Endothelial cell of hepatic sinusoid (primary cell): ENCODE measurements around the gene MYBPC3.

Experiments used
- in situ Hi-C: cut with HindIII; loops from 2 replicates; pipeline ENCODE4 v1.10.0; 2017; ENCODE audit warnings: low sequenced_read_pairs

MYBPC3 gene

GRCh38 chr11:47340980-47341775, 11.3 kb downstream of the MYBPC3 start:
- in situ Hi-C loops = no loop called here

DNA sequence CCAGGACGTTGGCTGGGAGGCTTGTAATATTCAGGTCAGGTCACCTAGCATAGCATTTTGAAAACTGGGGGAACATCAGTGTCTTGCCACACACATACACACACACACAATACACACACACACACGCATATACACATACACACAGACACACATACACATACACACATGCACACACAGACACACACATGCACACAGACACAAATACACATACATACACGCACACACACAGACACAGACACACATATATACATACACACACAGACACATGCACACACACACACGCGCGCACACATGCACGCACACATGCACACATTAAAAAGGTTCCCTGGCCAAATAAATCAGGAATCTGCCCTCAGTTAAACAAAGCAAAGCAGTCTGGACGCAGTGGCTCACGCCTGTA, 12.5 kb downstream of the MYBPC3 start:
- in situ Hi-C loops = no loop called here

DNA sequence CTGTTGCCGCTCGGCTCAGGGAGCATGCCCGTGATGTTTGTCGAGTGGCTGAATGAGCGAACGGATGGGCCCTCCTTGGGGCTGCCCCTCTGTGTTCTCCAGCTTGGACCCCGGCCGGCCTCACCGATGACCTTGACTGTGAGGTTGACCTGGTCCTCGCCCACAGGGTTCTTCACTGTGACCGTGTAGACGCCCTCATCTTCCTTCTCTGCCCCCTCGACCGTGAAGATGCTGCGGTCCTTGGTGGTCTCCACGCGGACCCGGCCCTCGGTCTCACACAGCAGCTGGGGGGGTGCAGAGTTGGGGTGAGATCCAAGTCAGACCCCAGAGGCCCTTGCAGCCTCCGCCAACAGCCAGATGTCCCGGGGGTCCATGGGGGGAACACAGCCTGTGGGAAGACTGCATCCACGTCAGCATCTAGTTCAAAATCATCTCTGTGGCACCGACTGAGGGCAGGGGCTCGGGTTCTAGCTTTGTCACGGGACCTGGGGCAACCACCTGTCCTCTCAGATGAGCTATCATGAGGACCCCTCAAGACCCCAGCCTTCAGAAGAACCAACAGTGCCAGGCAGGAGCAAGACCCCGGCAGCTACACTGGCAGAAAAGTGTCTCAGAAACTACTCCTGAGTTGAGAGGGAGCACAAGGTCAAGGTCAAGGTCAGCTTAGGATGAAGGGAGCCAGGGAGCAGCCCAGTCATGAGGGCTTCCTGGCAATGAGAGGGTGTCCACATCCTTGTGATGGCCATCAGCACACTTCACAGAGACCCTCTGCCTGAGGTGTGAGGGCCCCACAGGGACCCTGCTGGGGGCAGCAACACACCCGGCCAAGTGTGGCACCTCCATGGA, 13.9 kb downstream of the MYBPC3 start:
- in situ Hi-C loops = no loop called here

DNA sequence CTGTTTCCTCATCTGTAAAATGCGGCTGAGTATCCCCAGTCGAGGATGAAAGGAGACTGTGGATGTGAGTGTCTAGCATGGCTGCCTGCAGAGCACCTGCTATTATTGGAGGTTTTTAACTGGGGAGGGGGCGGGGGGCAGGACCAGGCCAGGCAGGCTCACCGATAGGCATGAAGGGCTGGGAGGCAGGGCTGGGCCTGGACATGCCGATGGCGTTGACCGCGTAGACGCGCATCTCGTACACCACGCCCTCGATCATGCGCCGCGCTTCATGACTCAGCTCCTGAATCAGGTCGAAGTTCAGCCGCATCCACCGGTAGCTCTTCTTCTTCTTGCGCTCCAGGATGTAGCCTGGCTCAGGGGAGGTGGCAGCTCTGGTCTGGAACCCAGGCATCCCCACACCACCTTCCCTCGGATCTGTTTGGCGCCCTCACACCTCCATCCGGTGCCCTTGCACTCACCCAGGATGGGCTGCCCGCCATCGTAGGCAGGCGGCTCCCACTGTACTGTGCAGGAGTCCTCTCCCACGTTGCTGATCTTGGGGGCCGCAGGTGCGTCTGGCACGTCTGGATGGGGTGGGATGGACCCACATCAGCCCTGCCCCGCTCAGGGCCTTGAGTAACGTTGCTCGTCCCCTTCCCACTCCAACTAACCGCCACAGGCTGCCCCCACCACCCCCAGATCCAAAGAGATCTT, 15.1 kb downstream of the MYBPC3 start:
- in situ Hi-C loops = no loop called here

DNA sequence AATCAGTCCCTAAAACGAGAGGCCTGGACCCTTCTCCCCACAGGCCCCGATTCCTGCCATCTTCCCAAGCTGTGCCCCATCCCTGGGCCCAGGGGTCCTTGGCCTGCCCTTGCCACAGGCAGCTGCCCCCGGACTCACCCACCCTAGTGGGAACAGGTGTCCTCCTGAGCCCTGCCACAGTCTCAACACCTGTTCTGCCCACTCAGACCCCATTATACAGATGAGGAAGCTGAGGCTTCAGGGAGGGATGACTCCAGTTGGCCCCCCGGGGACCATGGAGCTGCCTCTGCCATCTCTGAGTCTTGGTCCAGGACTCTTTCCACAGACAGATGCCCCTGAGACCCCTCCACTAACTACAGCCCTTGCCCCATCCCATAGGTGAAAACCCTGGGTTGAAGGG, 15.9 kb downstream of the MYBPC3 start:
- in situ Hi-C loops = no loop called here

DNA sequence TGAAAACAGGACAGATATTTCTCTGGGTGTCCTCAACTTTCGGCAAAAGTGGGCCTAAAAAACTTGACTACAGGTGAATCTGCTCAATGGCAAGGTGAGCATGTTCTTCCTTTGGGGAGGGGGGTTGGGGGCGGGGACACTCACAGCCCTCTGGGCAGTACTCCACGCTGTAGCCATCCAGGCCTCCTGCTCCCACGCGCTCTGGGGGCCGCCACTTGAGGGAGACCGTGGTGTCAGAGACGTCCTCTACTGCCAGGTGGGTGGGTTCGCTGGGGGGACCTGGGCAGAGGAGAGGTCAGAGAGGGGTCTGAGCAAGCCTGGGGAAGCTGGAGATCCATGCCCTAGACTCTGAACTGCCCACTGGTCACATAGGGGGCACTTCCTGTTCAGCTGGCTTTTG, 16.8 kb downstream of the MYBPC3 start:
- in situ Hi-C loops = no loop called here

- in situ Hi-C loops = loop anchor here (5.0 kb wide), 4 partner anchors 63 to 263 kb away; partner anchors contain the start of genes MADD and SLC39A13
Measured at GRCh38 chr11:47334699-47335411, 17.6 kb downstream of the MYBPC3 start.

- in situ Hi-C loops = loop anchor here (5.0 kb wide), 4 partner anchors 62 to 262 kb away; partner anchors contain the start of genes MADD and SLC39A13
Measured at GRCh38 chr11:47333886-47334443, 18.5 kb downstream of the MYBPC3 start.

DNA sequence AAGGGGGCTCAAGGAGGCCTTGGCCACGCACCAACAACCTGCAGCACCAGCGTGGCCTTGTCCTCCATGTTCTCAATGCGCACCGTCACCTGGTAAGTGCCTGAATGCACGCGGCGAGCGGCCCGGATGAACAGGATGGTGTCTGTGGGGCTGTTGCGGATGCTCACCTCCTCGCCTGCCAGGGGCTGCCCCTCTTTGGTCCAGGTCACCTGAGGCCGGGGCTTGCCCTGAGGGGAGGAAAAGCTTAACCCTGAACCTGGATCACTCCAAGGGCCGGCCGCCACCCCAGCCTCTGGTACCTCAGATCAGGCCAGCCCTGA, 19.0 kb downstream of the MYBPC3 start:
- in situ Hi-C loops = loop anchor here (5.0 kb wide), 4 partner anchors 61 to 261 kb away; partner anchors contain the start of genes MADD and SLC39A13

GRCh38 chr11:47332791-47333525, 19.5 kb downstream of the MYBPC3 start:
- in situ Hi-C loops = loop anchor here (5.0 kb wide), 4 partner anchors 61 to 261 kb away; partner anchors contain the start of genes MADD and SLC39A13

GRCh38 chr11:47332303-47332711, 20.2 kb downstream of the MYBPC3 start:
- in situ Hi-C loops = loop anchor here (5.0 kb wide), 4 partner anchors 60 to 260 kb away; partner anchors contain the start of genes MADD and SLC39A13

DNA sequence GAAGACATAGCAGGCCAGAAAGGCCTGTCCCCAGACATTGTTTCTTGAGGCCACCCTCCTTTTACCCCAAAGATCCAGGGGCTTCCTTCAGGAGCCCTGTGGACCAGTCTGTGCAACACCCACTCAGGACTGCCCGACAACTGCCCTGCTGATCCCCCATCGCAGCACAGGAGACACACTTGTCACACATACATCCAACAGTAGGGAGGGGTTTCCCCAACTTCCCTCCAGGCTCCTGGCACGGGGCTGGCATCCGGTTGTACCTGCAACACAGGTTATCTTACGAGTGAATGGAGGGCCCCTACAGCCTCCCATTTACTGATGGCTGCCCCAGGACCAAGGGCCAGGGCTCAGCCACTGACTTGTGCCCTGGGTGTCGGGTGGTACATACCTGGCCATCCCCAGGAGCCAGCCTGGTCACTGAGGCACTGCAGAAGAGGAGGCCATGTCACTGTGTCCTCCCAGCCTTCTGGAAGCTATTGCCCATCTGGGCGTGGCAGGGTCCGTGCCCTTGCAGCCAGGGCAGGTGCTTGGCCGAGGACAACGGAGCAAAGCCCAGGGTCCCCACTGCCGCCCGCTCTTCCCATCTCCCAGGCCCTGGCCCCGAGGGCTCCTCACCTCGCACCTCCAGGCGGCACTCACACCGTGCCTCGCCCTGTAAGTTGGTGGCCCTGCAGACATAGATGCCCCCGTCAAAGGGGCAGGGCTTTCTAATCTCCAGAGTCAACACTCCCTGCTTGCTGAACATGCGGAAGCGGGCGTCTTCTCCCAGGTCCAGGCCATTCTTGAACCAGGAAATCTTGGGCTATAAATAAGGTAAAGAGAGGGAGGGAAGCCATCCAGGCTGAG, 20.8 kb downstream of the MYBPC3 start:
- in situ Hi-C loops = loop anchor here (5.0 kb wide), 4 partner anchors 59 to 259 kb away; partner anchors contain the start of genes MADD and SLC39A13

- in situ Hi-C loops = loop anchor here (5.0 kb wide), 4 partner anchors 58 to 258 kb away; partner anchors contain the start of genes MADD and SLC39A13
Measured at GRCh38 chr11:47329987-47330931, 22.2 kb downstream of the MYBPC3 start.

- in situ Hi-C loops = no loop called here
Measured at GRCh38 chr11:47329431-47329986, 23.0 kb downstream of the MYBPC3 start.

GRCh38 chr11:47328449-47329390, 23.8 kb downstream of the MYBPC3 start:
- in situ Hi-C loops = no loop called here

DNA sequence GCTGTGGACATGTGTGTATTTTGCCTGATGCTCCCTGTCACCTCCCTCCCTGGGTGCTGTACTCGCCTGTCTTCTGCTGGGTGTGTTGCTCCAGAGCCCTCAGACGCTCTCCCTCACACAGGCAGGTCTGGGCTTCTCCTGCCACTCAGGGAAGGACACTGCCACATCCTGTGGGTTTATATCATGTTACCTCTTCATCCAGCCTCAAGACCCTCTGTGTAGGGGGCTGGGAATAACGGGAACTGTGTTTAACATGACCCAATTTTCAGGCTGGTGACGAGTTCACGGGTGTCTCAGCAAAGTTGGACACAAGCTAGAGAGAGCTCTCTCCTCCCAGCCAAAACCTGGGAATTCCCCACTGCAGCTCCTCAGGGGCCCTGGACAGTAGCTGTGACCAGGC, 24.6 kb downstream of the MYBPC3 start:
- in situ Hi-C loops = no loop called here
